Dedifferentiated amniotic fluid mesenchymal stem cell (primary cell): ENCODE results near the gene AIF1.

Experiments used
- DNase-seq: peaks from one replicate; pipeline ENCODE4 v3.0.0-alpha.2; 2016; ENCODE audit errors: extremely low spot score

Gene AIF1

GRCh38 chr6:31614684-31615578, at the start of gene AIF1:
AIF1 (plus strand) TSS chr6:31615234; CDS start chr6:31615330, 96 bp downstream.
- DNase-seq: no peak

- no peak for DNase-seq
These were observed 47.3 kb upstream of the AIF1 start for GRCh38 chr6:31567531-31568370.

GRCh38 chr6:31568537-31568961, 46.5 kb upstream of the AIF1 start:
- DNase-seq: no peak

GRCh38 chr6:31569861-31570536, 45.0 kb upstream of the AIF1 start:
- no peak for DNase-seq

GRCh38 chr6:31572041-31572911, 42.8 kb upstream of the AIF1 start, which contains the start of gene LTA:
LTA (plus strand) TSS chr6:31572289; CDS start chr6:31572743, 454 bp downstream.
- DNase-seq: no peak

GRCh38 chr6:31573239-31574105, 41.6 kb upstream of the AIF1 start:
- no peak for DNase-seq

- DNase-seq: no peak
These were observed 40.6 kb upstream of the AIF1 start for GRCh38 chr6:31574106-31575061.

GRCh38 chr6:31575335-31575901, 39.6 kb upstream of the AIF1 start, which contains the start of gene TNF:
TNF (plus strand) TSS chr6:31575565; CDS start chr6:31575742, 177 bp downstream.
- DNase-seq: no peak

- no peak for DNase-seq
These were observed 38.9 kb upstream of the AIF1 start for GRCh38 chr6:31575952-31576685.

GRCh38 chr6:31576897-31577578, 38.0 kb upstream of the AIF1 start:
- no peak for DNase-seq

GRCh38 chr6:31577579-31577966, 37.5 kb upstream of the AIF1 start:
- no peak for DNase-seq

GRCh38 chr6:31578184-31579118, 36.6 kb upstream of the AIF1 start:
- DNase-seq: no peak

- DNase-seq: no peak
These were observed 35.9 kb upstream of the AIF1 start for GRCh38 chr6:31579119-31579505.

- DNase-seq: no peak
These were observed 35.2 kb upstream of the AIF1 start for GRCh38 chr6:31579546-31580437.

- no peak for DNase-seq
These were observed 34.6 kb upstream of the AIF1 start for GRCh38 chr6:31580438-31580740.
